ENCODE data around the gene RNF167.

DNA sequence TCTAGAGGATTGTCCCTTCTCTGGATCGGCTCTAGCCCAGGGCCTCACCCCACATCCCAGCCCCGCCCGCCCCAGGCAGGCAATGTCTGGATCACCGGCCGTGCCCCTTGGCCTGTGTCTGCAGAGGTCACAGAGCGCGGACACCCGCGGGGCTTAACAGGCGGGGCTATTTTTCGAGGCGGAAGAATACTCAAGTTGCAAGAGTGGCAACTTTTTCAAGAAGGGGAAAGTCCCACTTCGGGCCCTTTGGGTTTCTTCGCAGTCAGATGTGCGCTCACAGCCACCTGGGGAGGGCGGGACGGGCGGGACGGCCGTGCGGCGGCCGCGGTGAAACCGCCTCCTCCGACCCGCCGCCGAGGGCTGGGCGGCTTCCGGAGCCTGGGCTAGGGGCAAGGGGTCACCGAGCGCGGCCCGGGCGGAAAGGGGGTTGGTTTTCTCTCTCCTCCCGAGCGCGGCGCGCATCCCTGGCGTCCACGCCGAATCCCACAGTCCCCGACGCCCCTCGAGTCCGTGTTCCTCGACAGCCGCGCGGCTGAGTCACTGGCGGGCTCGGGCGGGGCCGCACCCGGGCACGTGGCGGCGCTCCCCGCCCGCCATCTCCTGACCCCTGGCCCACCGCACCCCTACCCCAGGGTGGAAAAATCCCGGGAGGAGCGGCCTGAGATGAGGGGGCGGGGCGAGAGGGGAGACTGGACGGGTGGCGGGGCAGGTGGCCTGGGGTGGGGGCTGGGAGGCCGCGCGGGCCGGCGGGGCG, 9.4 kb downstream of the RNF167 start:
- TF ChIP-seq, protein P1, sequence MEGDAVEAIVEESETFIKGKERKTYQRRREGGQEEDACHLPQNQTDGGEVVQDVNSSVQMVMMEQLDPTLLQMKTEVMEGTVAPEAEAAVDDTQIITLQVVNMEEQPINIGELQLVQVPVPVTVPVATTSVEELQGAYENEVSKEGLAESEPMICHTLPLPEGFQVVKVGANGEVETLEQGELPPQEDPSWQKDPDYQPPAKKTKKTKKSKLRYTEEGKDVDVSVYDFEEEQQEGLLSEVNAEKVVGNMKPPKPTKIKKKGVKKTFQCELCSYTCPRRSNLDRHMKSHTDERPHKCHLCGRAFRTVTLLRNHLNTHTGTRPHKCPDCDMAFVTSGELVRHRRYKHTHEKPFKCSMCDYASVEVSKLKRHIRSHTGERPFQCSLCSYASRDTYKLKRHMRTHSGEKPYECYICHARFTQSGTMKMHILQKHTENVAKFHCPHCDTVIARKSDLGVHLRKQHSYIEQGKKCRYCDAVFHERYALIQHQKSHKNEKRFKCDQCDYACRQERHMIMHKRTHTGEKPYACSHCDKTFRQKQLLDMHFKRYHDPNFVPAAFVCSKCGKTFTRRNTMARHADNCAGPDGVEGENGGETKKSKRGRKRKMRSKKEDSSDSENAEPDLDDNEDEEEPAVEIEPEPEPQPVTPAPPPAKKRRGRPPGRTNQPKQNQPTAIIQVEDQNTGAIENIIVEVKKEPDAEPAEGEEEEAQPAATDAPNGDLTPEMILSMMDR (IDR thresholded peaks at IDR 0.05), result peak in 2 of 6 experiments; percentile 16 to 17
- TF ChIP-seq POLR2A (IDR thresholded peaks at IDR 0.05) (peak in 1 of 4 donors; percentile 55), POLR2AphosphoS5 (IDR thresholded peaks at IDR 0.05) (peak; percentile 6 to 51)

All from upper lobe of left lung (tissue), 4 donors.